GM19240 (cell line): Measurements from ENCODE around the gene OAF.
"Not testable (repeated sequence)": the region's sequence is repeated elsewhere in the genome, so short reads cannot be mapped to it uniquely, and the experiment has no call there.

Source experiments
- DNase-seq: peaks from one replicate; pipeline ENCODE4 v3.0.0; 2011; ENCODE audit warnings: low spot score; ENCODE audit not compliant: insufficient read length

Gene OAF

GRCh38 chr11:120270386-120270785, 59.6 kb downstream of the OAF start:
- no peak for DNase-seq

GRCh38 chr11:120271672-120272071, 60.8 kb downstream of the OAF start:
- no peak for DNase-seq

- DNase-seq = no peak
Measured at GRCh38 chr11:120272303-120272702, 61.5 kb downstream of the OAF start.

GRCh38 chr11:120273432-120273831, 62.6 kb downstream of the OAF start:
- no peak for DNase-seq

GRCh38 chr11:120273956-120274355, 63.1 kb downstream of the OAF start:
- not testable (repeated sequence) for DNase-seq

- no peak for DNase-seq
Measured at GRCh38 chr11:120279502-120279901, 68.7 kb downstream of the OAF start.
